ENCODE data around the gene P2RX7.
"Not testable (repeated sequence)": the region's sequence is repeated elsewhere in the genome, so short reads cannot be mapped to it uniquely, and the experiment has no call there.

The P2RX7 gene

GRCh38 chr12:121212875-121213274 is 80.2 kb downstream of the P2RX7 start:
- no peak for DNase-seq

GRCh38 chr12:121214166-121214777 is 81.6 kb downstream of the P2RX7 start:
- no peak for DNase-seq

GRCh38 chr12:121214855-121215745 is 82.4 kb downstream of the P2RX7 start:
- DNase-seq = no peak

- DNase-seq = no peak
Measured at GRCh38 chr12:121216102-121216501, 83.4 kb downstream of the P2RX7 start.

GRCh38 chr12:121217063-121217462 is 84.4 kb downstream of the P2RX7 start:
- DNase-seq = no peak

- no peak for DNase-seq
Measured at GRCh38 chr12:121217761-121218160, 85.1 kb downstream of the P2RX7 start.

- DNase-seq = no peak
Measured at GRCh38 chr12:121218588-121219352, 86.1 kb downstream of the P2RX7 start.

GRCh38 chr12:121219353-121219986 is 86.8 kb downstream of the P2RX7 start:
- DNase-seq = no peak

- DNase-seq = no peak
Measured at GRCh38 chr12:121222847-121223246, 90.2 kb downstream of the P2RX7 start.

- DNase-seq = no peak
Measured at GRCh38 chr12:121223292-121224285, 90.9 kb downstream of the P2RX7 start.

GRCh38 chr12:121224591-121224990 is 91.9 kb downstream of the P2RX7 start:
- no peak for DNase-seq

GRCh38 chr12:121226399-121226798 is 93.7 kb downstream of the P2RX7 start:
- DNase-seq = no peak

GRCh38 chr12:121226871-121227270 is 94.2 kb downstream of the P2RX7 start:
- not testable (repeated sequence) for DNase-seq

- no peak for DNase-seq
Measured at GRCh38 chr12:121227294-121227693, 94.6 kb downstream of the P2RX7 start.

- no peak for DNase-seq
Measured at GRCh38 chr12:121228919-121229665, 96.4 kb downstream of the P2RX7 start.

GRCh38 chr12:121229826-121230537 is 97.3 kb downstream of the P2RX7 start:
- not testable (repeated sequence) for DNase-seq

- no peak for DNase-seq
Measured at GRCh38 chr12:121230538-121230907, 97.8 kb downstream of the P2RX7 start.

- DNase-seq = no peak
Measured at GRCh38 chr12:121232163-121232562, 99.5 kb downstream of the P2RX7 start.

- no peak for DNase-seq
Measured at GRCh38 chr12:121232977-121233627, 100.4 kb downstream of the P2RX7 start.

GRCh38 chr12:121233628-121234020 is 100.9 kb downstream of the P2RX7 start:
- no peak for DNase-seq

Data from NCI-H1930 (cell line).